SH-SY5Y (cell line): ENCODE measurements around the gene AVP.

Source experiments
- GATA2 ChIP-seq: IDR thresholded peaks from 2 replicates; pipeline ENCODE4 v1.6.1; 2011; ENCODE audit warnings: mild to moderate bottlenecking, low read depth, low read length
- GATA3 ChIP-seq: IDR thresholded peaks from 2 replicates; pipeline ENCODE4 v1.6.1; 2011; ENCODE audit warnings: low read depth, mild to moderate bottlenecking, low read length, moderate library complexity

- TF ChIP-seq GATA3 (no peak), GATA2 (no peak)
Observed at GRCh38 chr20:3041854-3042409, 42.6 kb downstream of the AVP start.
